HepG2 (cell line): ENCODE measurements around the gene CA6. TPM values are rescaled to one million over a fixed set of nuclear protein-coding genes. Genes with fewer than 3 reads are reported as not detected.

Experiments
- ETV5 ChIP-seq: IDR thresholded peaks from 2 replicates; pipeline ENCODE4 v1.6.1; 2018; ENCODE audit warnings: missing biosample characterization, missing genetic modification reagents, inconsistent platforms, borderline replicate concordance
- FOSL2 ChIP-seq: sonication (generic); formaldehyde crosslinking; IDR thresholded peaks from 2 replicates; pipeline ENCODE4 v1.4.0; 2020; ENCODE audit warnings: missing genetic modification reagents
- HNF4A ChIP-seq: sonication (generic); formaldehyde crosslinking; IDR thresholded peaks from 2 replicates; pipeline ENCODE4 v1.4.0; 2020; ENCODE audit warnings: missing genetic modification reagents
- MIXL1 ChIP-seq: IDR thresholded peaks from 2 replicates; pipeline ENCODE4 v1.6.1; 2016
- NR2F6 ChIP-seq, 2 experiments: IDR thresholded peaks; 2 replicates each; pipeline ENCODE4 v1.6.1; 2016; ENCODE audit warnings: antibody characterized with exemption in 1 of 2, mild to moderate bottlenecking in 1 of 2
- RCOR2 ChIP-seq: IDR thresholded peaks from 2 replicates; pipeline ENCODE4 v1.6.1; 2016; ENCODE audit warnings: missing biosample characterization, missing genetic modification reagents
- TCF7L2 ChIP-seq: IDR thresholded peaks from 2 replicates; pipeline ENCODE4 v1.6.1; 2011; ENCODE audit warnings: mild to moderate bottlenecking, low read depth, low read length, moderate library complexity
- ZNF501 ChIP-seq: sonication (generic); formaldehyde crosslinking; IDR thresholded peaks from 2 replicates; pipeline ENCODE4 v1.5.1; 2020; ENCODE audit warnings: mild to moderate bottlenecking, moderate library complexity, missing genetic modification reagents
- ZNF577 ChIP-seq: sonication (generic); formaldehyde crosslinking; IDR thresholded peaks from 2 replicates; pipeline ENCODE4 v1.4.0; 2020; ENCODE audit warnings: mild to moderate bottlenecking, low read depth, missing genetic modification reagents, borderline replicate concordance
- ZNF792 ChIP-seq: IDR thresholded peaks from 2 replicates; pipeline ENCODE4 v1.6.1; 2016
- polyA plus RNA-seq, 8 experiments: library from polyadenylated mRNA; depleted of rRNA in 3 of 8; stranded (reverse) in 7 of 8; unstranded in 1 of 8; fragments of >200 nt; fragmentation: Illumina TruSeq in 4 of 8; extraction: Trizol in 4 of 8; gene quantifications; 2 replicates each; pipeline versions ENCODE4 v1.2.1 to v1.2.3, GENCODE V29; 2011 to 2016; ENCODE audit warnings: low read depth in 4 of 8, missing spikeins in 1 of 8, mixed read lengths in 1 of 8; ENCODE audit not compliant: insufficient read depth in 1 of 8
- total RNA-seq, 5 experiments: library from RNA; depleted of rRNA; stranded (reverse); fragments of >200 nt; fragmentation: Illumina TruSeq; extraction: Trizol; gene quantifications; 2 replicates each; pipeline ENCODE4 v1.2.3, GENCODE V29; 2016; ENCODE audit warnings: low read depth in 1 of 5
- TF ChIP-seq, protein P1 (sequence below): sonication (generic); formaldehyde crosslinking; IDR thresholded peaks from 2 replicates; pipeline ENCODE4 v1.8.1; 2023; ENCODE audit warnings: missing genetic modification reagents, inconsistent platforms, borderline replicate concordance
- TF ChIP-seq, protein P2 (sequence below): sonication (generic); formaldehyde crosslinking; IDR thresholded peaks from 2 replicates; pipeline ENCODE4 v1.4.0; 2020; ENCODE audit warnings: mild to moderate bottlenecking, missing genetic modification reagents
- TF ChIP-seq, protein P3 (sequence below): sonication (generic); formaldehyde crosslinking; conservative IDR thresholded peaks from 2 replicates; pipeline ENCODE4 v1.4.0; 2020; ENCODE audit warnings: mild to moderate bottlenecking, missing genetic modification reagents, moderate library complexity
- TF ChIP-seq, protein P4 (sequence below): sonication (generic); formaldehyde crosslinking; IDR thresholded peaks from 2 replicates; pipeline ENCODE4 v1.5.0; 2020; ENCODE audit warnings: mild to moderate bottlenecking, missing genetic modification reagents, moderate library complexity
- TF ChIP-seq, protein P5 (sequence below): IDR thresholded peaks from 2 replicates; pipeline ENCODE4 v1.4.0; 2020; ENCODE audit warnings: mild to moderate bottlenecking, missing genetic modification reagents
- TF ChIP-seq, protein P6 (sequence below): IDR thresholded peaks from 2 replicates; pipeline ENCODE4 v1.6.1; 2016; ENCODE audit warnings: missing compliant biosample characterization, missing genetic modification reagents, borderline replicate concordance

CA6 gene
- total and polyA plus RNA-seq, 2 of the 13 experiments (the other 11 are each of a cell fraction or from before 2014, with no cell fraction given), result not detected

DNA sequence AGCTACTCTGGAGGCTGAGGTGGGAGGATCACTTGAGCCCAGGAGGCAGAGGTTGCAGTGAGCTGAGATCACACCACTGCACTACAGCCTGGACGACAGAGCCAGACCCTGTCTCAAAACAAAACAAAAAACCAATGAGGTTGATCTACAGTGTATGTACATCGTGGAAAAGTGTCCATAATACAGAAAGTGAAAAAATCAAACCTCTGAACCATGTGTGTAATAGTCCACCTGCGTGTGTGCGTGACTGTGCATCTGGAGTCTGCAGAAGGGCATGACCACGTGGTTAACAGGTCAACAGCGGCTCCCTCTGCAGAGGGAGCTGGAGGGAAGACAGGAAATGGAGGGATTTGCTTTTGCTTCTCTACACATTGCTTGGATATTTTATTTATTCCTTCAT, 34.8 kb upstream of the CA6 start (continued):
- TF ChIP-seq, protein P1, sequence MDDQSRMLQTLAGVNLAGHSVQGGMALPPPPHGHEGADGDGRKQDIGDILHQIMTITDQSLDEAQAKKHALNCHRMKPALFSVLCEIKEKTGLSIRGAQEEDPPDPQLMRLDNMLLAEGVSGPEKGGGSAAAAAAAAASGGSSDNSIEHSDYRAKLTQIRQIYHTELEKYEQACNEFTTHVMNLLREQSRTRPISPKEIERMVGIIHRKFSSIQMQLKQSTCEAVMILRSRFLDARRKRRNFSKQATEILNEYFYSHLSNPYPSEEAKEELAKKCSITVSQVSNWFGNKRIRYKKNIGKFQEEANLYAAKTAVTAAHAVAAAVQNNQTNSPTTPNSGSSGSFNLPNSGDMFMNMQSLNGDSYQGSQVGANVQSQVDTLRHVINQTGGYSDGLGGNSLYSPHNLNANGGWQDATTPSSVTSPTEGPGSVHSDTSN (CRISPR knock-in tag), result no peak
- no peak for TF ChIP-seq TCF7L2
- TF ChIP-seq FOSL2 (CRISPR knock-in tag), result peak; percentile 16; the same call in 1 of the 2 replicates
- TF ChIP-seq, protein P2, sequence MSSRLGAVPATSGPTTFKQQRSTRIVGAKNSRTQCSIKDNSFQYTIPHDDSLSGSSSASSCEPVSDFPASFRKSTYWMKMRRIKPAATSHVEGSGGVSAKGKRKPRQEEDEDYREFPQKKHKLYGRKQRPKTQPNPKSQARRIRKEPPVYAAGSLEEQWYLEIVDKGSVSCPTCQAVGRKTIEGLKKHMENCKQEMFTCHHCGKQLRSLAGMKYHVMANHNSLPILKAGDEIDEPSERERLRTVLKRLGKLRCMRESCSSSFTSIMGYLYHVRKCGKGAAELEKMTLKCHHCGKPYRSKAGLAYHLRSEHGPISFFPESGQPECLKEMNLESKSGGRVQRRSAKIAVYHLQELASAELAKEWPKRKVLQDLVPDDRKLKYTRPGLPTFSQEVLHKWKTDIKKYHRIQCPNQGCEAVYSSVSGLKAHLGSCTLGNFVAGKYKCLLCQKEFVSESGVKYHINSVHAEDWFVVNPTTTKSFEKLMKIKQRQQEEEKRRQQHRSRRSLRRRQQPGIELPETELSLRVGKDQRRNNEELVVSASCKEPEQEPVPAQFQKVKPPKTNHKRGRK (CRISPR knock-in tag), result no peak
- TF ChIP-seq ETV5 (CRISPR knock-in tag), result peak; percentile 64; the same call in 1 of the 2 replicates
- TF ChIP-seq, protein P3, sequence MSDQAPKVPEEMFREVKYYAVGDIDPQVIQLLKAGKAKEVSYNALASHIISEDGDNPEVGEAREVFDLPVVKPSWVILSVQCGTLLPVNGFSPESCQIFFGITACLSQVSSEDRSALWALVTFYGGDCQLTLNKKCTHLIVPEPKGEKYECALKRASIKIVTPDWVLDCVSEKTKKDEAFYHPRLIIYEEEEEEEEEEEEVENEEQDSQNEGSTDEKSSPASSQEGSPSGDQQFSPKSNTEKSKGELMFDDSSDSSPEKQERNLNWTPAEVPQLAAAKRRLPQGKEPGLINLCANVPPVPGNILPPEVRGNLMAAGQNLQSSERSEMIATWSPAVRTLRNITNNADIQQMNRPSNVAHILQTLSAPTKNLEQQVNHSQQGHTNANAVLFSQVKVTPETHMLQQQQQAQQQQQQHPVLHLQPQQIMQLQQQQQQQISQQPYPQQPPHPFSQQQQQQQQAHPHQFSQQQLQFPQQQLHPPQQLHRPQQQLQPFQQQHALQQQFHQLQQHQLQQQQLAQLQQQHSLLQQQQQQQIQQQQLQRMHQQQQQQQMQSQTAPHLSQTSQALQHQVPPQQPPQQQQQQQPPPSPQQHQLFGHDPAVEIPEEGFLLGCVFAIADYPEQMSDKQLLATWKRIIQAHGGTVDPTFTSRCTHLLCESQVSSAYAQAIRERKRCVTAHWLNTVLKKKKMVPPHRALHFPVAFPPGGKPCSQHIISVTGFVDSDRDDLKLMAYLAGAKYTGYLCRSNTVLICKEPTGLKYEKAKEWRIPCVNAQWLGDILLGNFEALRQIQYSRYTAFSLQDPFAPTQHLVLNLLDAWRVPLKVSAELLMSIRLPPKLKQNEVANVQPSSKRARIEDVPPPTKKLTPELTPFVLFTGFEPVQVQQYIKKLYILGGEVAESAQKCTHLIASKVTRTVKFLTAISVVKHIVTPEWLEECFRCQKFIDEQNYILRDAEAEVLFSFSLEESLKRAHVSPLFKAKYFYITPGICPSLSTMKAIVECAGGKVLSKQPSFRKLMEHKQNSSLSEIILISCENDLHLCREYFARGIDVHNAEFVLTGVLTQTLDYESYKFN, result peak; percentile 31; the same call in 1 of the 2 replicates
- TF ChIP-seq ZNF501 (CRISPR knock-in tag), result 0 out of 2 replicates have a peak, but pooled peaks have one; percentile 48
- TF ChIP-seq, protein P4, sequence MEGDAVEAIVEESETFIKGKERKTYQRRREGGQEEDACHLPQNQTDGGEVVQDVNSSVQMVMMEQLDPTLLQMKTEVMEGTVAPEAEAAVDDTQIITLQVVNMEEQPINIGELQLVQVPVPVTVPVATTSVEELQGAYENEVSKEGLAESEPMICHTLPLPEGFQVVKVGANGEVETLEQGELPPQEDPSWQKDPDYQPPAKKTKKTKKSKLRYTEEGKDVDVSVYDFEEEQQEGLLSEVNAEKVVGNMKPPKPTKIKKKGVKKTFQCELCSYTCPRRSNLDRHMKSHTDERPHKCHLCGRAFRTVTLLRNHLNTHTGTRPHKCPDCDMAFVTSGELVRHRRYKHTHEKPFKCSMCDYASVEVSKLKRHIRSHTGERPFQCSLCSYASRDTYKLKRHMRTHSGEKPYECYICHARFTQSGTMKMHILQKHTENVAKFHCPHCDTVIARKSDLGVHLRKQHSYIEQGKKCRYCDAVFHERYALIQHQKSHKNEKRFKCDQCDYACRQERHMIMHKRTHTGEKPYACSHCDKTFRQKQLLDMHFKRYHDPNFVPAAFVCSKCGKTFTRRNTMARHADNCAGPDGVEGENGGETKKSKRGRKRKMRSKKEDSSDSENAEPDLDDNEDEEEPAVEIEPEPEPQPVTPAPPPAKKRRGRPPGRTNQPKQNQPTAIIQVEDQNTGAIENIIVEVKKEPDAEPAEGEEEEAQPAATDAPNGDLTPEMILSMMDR, result peak; percentile 29; the same call in 1 of the 2 replicates
- 0 out of 2 replicates have a peak, but pooled peaks have one; percentile 43 for TF ChIP-seq ZNF792 (CRISPR knock-in tag)
- peak; percentile 55 for TF ChIP-seq MIXL1 (CRISPR knock-in tag)
- TF ChIP-seq, protein P5, sequence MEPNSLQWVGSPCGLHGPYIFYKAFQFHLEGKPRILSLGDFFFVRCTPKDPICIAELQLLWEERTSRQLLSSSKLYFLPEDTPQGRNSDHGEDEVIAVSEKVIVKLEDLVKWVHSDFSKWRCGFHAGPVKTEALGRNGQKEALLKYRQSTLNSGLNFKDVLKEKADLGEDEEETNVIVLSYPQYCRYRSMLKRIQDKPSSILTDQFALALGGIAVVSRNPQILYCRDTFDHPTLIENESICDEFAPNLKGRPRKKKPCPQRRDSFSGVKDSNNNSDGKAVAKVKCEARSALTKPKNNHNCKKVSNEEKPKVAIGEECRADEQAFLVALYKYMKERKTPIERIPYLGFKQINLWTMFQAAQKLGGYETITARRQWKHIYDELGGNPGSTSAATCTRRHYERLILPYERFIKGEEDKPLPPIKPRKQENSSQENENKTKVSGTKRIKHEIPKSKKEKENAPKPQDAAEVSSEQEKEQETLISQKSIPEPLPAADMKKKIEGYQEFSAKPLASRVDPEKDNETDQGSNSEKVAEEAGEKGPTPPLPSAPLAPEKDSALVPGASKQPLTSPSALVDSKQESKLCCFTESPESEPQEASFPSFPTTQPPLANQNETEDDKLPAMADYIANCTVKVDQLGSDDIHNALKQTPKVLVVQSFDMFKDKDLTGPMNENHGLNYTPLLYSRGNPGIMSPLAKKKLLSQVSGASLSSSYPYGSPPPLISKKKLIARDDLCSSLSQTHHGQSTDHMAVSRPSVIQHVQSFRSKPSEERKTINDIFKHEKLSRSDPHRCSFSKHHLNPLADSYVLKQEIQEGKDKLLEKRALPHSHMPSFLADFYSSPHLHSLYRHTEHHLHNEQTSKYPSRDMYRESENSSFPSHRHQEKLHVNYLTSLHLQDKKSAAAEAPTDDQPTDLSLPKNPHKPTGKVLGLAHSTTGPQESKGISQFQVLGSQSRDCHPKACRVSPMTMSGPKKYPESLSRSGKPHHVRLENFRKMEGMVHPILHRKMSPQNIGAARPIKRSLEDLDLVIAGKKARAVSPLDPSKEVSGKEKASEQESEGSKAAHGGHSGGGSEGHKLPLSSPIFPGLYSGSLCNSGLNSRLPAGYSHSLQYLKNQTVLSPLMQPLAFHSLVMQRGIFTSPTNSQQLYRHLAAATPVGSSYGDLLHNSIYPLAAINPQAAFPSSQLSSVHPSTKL (CRISPR knock-in tag), result peak; percentile 42; the same call in 1 of the 2 replicates
- TF ChIP-seq HNF4A (CRISPR knock-in tag), result 0 out of 2 replicates have a peak, but pooled peaks have one; percentile 12
- TF ChIP-seq ZNF577 (CRISPR knock-in tag), result no peak
- TF ChIP-seq RCOR2 (CRISPR knock-in tag), result peak; percentile 76; the same call in 1 of the 2 replicates
- TF ChIP-seq, protein P6, sequence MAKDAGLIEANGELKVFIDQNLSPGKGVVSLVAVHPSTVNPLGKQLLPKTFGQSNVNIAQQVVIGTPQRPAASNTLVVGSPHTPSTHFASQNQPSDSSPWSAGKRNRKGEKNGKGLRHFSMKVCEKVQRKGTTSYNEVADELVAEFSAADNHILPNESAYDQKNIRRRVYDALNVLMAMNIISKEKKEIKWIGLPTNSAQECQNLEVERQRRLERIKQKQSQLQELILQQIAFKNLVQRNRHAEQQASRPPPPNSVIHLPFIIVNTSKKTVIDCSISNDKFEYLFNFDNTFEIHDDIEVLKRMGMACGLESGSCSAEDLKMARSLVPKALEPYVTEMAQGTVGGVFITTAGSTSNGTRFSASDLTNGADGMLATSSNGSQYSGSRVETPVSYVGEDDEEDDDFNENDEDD (CRISPR knock-in tag), result peak; percentile 72; the same call in 1 of the 2 replicates
- TF ChIP-seq NR2F6 (IDR thresholded peaks at IDR 0.05), result no peak
- peak; percentile 70 for TF ChIP-seq NR2F6 (CRISPR knock-in tag; IDR thresholded peaks at IDR 0.05)
